Hematopoietic multipotent progenitor cell treated with erythropoietin and hydrocortisone succinate and interleukin-3 and kit ligand, for 17 days (in vitro differentiated cells): Measurements from ENCODE around the gene TRMT44.

Source experiments
- DNase-seq: peaks from one replicate; pipeline ENCODE4 v3.0.0-alpha.2; 2015; ENCODE audit warnings: low spot score

TRMT44 gene

GRCh38 chr4:8493484-8493883 is 52.9 kb downstream of the TRMT44 start:
- DNase-seq, result no peak

GRCh38 chr4:8494218-8494617 is 53.6 kb downstream of the TRMT44 start:
- no peak for DNase-seq

- no peak for DNase-seq
Observed at GRCh38 chr4:8494983-8495548, 54.5 kb downstream of the TRMT44 start.

GRCh38 chr4:8495803-8496202 is 55.2 kb downstream of the TRMT44 start:
- no peak for DNase-seq

GRCh38 chr4:8497762-8498161 is 57.2 kb downstream of the TRMT44 start:
- no peak for DNase-seq

- DNase-seq, result no peak
Observed at GRCh38 chr4:8500966-8501365, 60.4 kb downstream of the TRMT44 start.

- DNase-seq, result no peak
Observed at GRCh38 chr4:8501781-8502180, 61.2 kb downstream of the TRMT44 start.

GRCh38 chr4:8502371-8502770 is 61.8 kb downstream of the TRMT44 start:
- DNase-seq, result no peak

- no peak for DNase-seq
Observed at GRCh38 chr4:8502836-8503585, 62.4 kb downstream of the TRMT44 start.

- no peak for DNase-seq
Observed at GRCh38 chr4:8503801-8504200, 63.2 kb downstream of the TRMT44 start.

- DNase-seq, result no peak
Observed at GRCh38 chr4:8504279-8505007, 63.9 kb downstream of the TRMT44 start.

- no peak for DNase-seq
Observed at GRCh38 chr4:8505229-8505628, 64.7 kb downstream of the TRMT44 start.

- no peak for DNase-seq
Observed at GRCh38 chr4:8506006-8506372, 65.4 kb downstream of the TRMT44 start.

- no peak for DNase-seq
Observed at GRCh38 chr4:8506373-8507195, 66.0 kb downstream of the TRMT44 start.

- DNase-seq, result no peak
Observed at GRCh38 chr4:8507196-8507570, 66.6 kb downstream of the TRMT44 start.

- no peak for DNase-seq
Observed at GRCh38 chr4:8507624-8508023, 67.0 kb downstream of the TRMT44 start.

GRCh38 chr4:8508266-8508665 is 67.7 kb downstream of the TRMT44 start:
- DNase-seq, result no peak

- DNase-seq, result no peak
Observed at GRCh38 chr4:8508740-8509139, 68.2 kb downstream of the TRMT44 start.

GRCh38 chr4:8509311-8509950 is 68.9 kb downstream of the TRMT44 start:
- no peak for DNase-seq

GRCh38 chr4:8510191-8510590 is 69.6 kb downstream of the TRMT44 start:
- DNase-seq, result no peak

- DNase-seq, result no peak
Observed at GRCh38 chr4:8510611-8511285, 70.2 kb downstream of the TRMT44 start.
